NCI-H345 treated with DMSO at 0.1 percent for 48 hours (cell line): ENCODE results near the gene EHBP1.

ENCODE experiments used
- DNase-seq: peaks from one replicate; lab custom pipeline; 2025; ENCODE audit not compliant: unreplicated experiment; lab: John Stamatoyannopoulos, UW

The EHBP1 gene

GRCh38 chr2:62814123-62814522 is 108.6 kb downstream of the EHBP1 start:
- DNase-seq: no peak

DNA sequence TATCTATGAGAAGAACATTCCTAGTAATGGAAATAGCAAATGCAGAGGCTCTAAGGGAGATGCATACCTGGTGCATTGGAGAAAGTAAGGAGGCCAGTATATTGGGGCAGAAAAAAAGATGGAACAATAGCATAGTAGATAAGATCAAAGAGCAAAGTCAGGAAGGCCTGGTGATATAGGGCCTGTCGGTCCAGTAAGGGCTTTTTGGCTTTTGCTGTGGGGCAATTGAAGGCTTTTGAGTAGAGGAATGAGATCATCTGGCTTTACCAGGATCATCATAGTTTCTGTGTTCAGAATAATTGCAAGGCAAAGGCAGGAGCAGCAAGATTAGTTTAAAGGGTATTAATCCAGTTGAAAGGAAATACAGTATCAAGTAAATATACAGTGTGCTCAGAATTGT is 111.8 kb downstream of the EHBP1 start:
- DNase-seq: no peak

- DNase-seq: no peak
These were observed 112.6 kb downstream of the EHBP1 start for GRCh38 chr2:62817995-62818713.

DNA sequence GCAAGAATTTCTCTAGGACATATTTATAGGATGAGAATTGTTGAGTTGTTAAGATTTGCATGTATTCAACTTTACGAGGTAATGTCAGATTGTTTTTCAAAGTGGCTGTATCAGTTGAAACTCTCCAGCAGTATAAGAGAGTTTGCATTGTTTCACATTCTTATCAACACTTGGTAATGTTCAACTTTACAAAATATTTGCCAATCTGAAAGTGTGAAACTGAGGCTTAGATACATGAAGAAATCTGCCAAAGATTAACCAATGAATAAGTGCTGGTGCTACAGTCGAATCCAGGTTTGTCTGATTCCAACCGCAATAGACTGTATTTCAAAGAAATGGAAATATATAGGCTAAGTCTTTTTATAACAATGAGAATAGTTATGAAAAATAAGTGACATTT is 117.0 kb downstream of the EHBP1 start:
- no peak for DNase-seq

GRCh38 chr2:62824388-62824787 is 118.9 kb downstream of the EHBP1 start:
- no peak for DNase-seq

DNA sequence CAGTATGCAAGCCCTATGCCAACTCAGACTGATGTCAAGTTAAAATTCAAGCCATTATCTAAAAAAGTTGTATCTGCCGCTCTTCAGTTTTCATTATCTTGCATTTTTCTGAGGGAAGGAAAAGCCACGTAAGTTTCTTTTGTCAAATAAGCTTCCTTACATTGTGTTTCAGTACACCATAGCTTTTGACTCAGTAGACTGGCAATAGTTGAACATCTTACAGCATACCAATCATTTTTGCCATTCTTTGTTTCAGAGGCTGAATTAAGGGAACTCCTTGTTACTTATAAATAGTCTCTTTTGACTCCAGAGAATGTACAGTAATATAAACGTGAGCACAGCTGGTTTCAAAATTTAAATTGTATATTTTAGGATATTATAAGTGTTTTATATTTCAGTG is 120.6 kb downstream of the EHBP1 start:
- DNase-seq: no peak

DNA sequence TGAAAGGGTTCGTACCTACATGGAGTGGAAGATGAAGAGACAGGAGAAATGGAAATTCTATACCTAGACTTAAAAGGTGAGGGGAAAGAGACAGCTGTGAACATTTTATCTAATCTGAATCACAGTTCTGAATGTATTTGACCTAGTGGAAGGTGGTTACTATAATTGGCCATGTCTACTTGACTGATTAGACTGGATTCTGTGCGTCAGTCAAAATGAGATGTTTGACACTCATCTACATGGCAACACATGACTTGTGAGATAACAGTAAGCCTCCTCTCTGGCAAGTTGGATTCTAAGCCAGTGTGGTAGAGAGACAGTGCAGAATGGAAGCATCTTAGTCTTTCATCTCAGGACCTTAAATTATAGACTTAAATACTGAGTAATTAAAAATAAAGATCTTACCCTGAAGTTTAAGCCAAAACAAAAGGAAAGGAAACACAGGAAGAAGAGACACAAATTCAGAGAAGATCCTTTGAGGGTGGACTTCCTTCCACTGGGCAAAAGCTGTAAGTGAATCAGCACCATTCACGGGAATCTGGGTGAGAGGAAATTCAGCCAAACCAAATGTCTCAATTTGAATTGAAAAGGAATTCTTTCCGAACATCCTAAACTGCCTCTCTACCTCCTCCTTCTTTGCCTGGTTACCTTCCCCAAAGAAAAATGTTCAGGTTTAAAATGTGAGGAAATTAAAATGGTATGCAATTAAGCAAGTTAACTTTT is 121.6 kb downstream of the EHBP1 start:
- no peak for DNase-seq

DNA sequence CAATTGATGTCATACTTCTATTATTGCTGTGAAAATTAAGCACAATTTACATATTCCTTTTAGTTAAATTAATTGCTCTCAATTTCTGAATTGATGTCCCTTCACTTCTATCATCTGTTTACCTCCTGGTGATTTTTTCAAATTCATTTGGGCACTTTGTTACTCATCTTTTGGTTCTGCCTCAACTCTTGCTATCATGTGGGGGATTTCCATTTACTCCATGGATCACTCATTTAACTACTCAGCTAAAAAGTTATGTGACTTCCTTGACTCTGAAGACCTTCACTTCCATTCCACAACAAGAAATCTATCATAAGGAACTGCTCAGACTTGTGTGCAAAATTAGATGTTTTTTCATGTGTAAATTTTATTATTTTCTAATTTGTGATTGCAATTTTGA is 126.2 kb downstream of the EHBP1 start:
- no peak for DNase-seq

DNA sequence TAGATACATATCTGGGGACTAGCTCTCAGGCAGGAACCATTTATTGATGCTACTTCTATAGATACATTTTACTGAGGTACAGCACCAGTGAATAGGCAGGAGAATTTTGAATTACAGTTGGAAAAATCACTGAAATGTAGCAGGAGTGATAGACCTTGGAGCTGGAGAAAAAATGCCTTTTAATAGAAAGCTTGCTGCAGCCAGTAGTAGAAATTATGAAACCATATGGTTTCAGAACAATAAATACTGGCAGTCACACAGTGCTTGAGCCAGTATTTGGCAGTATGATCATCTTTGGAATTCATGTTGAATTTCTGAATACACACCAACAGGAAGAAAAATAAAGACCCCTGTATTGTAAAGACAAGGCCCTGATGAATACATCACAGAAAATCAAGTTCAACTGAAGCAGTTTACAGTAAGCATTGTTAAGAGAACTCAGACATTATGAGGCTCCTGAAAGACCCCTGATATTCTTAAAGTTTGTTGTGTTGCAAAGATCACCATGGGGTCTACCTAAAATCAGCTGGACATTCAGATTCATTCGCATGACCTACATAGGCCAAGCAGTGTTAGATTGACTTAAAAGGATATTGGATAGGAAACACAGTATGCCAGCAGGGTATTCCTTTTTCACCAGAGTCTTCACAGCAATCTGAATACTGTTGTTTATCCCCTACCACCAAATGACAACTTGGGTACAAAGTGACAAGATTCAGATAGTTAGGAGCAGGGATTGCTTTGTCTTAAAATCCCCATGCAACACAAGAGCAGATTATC is 139.0 kb downstream of the EHBP1 start:
- no peak for DNase-seq

DNA sequence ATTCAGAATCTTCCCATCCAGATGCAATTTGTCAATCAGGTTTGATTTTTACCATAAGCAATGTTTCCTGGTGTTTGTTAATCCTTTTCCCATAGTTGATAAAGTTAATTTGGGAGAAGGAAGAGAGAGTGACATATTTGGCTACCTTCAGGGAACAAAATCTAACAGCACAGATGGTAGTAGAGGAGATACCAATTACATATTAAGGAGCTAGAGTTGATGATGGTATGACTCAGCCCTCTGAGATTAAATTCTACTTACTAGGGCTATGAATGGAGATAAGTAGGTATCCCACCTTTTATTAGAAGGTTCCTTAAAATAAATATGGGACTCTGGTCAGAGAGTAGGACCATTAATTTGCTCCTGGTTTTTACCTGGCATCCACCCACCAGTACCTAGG is 139.7 kb downstream of the EHBP1 start:
- DNase-seq: no peak

GRCh38 chr2:62852254-62852653 is 146.7 kb downstream of the EHBP1 start:
- no peak for DNase-seq

DNA sequence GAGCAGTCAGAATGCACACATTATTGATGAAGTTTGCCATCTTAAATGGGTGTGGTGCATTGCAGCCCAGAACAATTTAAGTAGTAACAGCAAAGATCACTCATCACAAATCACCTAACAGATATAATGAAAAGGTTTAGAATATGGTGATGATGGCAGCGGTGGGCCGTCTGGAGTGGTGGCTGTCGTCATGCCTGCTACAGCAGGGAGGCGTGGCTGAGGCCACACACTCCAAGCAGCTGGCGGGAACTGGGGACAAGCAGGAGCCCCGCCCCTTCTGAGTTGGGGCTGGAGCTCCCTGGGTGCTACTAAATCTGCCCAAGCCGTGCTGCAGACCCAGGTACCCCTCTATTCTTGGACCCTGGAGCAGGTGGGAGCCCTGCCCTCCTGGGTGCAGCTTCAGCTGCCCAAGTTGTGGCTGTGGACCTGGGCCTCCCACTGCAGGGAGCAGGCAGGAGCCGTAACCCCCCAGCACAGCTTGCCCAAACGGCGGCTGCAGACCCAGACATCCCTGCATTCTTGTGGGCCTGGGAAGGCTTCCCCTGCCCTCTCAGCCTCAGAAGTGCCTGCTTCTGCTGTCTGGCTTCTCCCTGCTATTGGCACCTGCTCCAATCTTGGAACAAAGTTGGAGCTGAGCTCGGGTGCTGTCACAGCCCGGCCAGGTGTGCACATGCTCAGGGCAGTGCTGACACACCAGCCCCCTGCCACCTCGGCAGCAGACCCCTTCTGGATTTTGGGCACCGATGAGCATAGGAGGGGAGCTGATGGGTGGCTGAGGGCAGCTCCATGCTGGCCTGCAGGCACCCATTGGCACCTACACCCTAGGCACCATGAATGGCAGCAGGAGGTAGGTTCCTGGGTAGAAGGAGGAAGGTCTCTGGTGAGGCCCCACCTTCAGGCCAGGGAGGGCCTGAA is 149.3 kb downstream of the EHBP1 start:
- no peak for DNase-seq

DNA sequence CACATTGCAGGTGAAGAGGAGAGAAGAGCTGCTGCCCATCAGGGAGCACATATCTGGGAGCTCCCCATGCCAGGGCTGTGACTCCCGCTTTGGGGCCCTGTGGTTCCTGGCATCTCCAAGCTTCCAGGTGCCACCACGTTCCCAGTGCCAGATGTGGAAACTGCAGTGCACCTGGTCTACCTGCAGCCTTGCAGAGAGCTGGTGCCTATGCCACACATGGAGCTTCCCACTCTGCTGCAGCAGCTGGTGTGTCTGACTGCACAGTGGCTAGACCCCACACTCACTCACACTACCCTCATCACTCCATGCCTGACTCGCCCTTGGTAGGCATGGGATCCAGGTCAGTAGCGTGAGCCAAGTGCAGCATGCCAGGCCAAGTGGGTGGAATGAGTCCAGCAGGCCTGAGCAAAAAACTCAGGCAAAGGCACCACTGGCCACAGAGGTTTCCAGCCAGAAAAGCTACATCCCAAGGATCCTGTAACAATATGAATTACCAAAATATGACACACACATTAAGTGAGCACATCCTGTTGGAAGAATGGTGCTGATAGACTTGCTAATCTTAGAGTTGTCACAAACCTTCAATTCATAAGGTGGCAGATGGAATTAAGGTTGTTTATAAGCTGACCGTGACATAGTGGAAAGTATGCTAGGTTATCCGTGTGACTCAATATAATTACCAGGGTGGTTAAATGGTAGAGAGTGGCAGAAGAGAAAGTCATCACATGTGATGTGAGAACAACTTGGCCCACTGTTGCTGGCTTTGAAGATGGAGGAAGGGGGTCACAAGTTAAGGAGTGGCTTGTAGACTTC is 150.9 kb downstream of the EHBP1 start:
- DNase-seq: no peak

- no peak for DNase-seq
These were observed 151.8 kb downstream of the EHBP1 start for GRCh38 chr2:62857139-62857931.

GRCh38 chr2:62858231-62858832 is 152.8 kb downstream of the EHBP1 start:
- no peak for DNase-seq

DNA sequence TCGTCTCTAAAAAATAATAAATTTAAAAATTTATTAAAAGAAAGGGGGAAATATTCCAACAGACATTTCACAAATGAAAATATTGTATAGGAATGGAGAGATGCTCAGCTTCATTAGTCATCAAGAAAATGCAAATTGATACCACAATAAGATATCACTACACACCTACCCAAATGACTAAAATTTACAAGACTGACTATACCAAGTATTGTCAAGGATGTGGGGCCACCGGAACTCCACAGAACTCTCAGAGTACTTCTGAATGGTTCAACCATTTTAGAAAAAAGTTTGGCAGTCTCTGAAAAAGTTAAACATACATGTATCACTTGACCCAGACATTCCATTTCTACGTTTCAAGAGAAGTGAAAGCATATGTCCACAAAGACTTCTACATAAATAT is 163.4 kb downstream of the EHBP1 start:
- DNase-seq: no peak

DNA sequence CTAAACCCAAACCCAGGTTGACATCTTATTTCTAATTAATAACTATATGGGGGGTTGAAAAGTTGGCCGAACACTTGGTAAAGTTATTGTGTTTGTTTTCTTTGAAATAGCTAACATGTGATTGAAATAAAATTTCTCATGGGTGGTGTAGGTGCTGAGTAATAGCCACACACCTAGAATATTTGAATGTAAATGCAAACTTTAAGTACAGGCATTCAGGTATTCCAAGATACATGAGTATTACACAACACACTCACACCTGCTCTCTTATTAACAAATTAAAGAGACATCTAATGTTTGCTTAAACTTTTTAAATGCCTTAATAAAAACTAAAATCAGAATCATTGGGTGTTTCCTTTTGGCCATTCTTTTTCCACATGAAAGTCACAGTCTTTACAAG is 165.5 kb downstream of the EHBP1 start:
- no peak for DNase-seq

DNA sequence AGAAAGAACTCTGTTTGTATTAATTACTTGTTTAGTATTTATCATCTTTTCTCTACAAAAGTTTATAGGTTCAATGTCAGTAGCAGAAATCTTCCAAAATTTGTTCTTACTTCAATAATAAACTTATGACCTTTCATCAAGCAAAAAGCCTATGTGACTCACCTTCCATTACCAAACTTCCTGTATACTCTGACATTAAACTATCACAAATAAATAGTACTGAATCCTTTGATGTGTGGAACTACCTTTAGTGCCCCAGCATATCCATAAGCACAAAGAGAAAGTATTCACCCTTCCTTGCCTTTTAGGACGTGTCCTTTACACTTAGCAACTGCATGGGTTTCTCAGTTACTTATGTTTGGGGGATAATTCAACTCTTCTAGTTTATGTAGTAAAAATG is 166.0 kb downstream of the EHBP1 start:
- no peak for DNase-seq

DNA sequence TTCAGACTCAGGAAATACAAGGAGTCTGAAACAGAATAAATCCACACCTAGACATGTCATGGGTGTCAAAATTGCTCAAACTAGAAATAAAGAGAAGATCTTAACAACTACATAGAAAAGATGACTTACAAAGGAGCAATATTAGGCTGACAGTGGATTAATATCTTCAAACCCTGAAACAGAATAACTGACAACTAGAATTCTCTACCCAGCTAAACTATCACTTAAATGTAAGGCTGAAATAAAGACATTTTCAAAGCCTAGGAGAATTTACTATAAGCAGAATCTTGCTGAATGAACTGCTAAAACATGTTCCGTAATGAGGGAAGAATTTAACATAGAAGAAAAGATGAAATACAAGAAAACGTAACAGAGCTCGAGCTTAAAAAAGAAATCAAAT is 168.1 kb downstream of the EHBP1 start:
- no peak for DNase-seq
